IMR-90 (cell line): Measurements from ENCODE around the gene ACBD5. TPM values are rescaled to one million over a fixed set of nuclear protein-coding genes. Genes with fewer than 3 reads are reported as not detected.

ENCODE experiments used
- ATAC-seq: fragments of 200-7000 bp; cut with Tn5 transposase; 2 replicates; pipeline ENCODE4 v1.9.1; 2020; ENCODE audit warnings: low read depth, mild to moderate bottlenecking, moderate library complexity
- BruUV-seq: library from RNA; stranded (reverse); fragments of 400-500 nt; replicated peaks from 2 replicates; lab custom pipeline; 2021; lab: Mats Ljungman, UMichigan
- CTCF ChIA-PET: fragments of 300-600 bp; formaldehyde crosslinking; extraction: SDS; loops from one replicate; lab custom pipeline; 2021; ENCODE audit warnings: antibody characterized with exemption; lab: Yijun Ruan, JAX
- POLR2A ChIA-PET: fragments of 300-600 bp; sonication (Branson Sonifier 250); formaldehyde crosslinking; loops from one replicate; lab custom pipeline; 2022; ENCODE audit warnings: antibody characterized with exemption; ENCODE audit not compliant: unreplicated experiment; lab: Charles Lee
- DNase-seq: peaks from one replicate; pipeline ENCODE4 v3.0.0; 2013
- H2AFZ ChIP-seq: replicated peaks from 2 replicates; pipeline ENCODE3; 2013; ENCODE audit warnings: low read length, mild to moderate bottlenecking; ENCODE audit not compliant: poor library complexity
- H2AK5ac ChIP-seq: 2 replicates; pipeline ENCODE4 v1.6.1; 2013; ENCODE audit warnings: low read depth, low read length, inconsistent platforms
- H2AK9ac ChIP-seq: replicated peaks from 2 replicates; pipeline ENCODE3; 2013; ENCODE audit warnings: mild to moderate bottlenecking, low read depth, low read length, moderate library complexity; ENCODE audit not compliant: poor library complexity
- H2BK120ac ChIP-seq: 2 replicates; pipeline ENCODE4 v1.6.1; 2013; ENCODE audit warnings: low read depth, low read length, inconsistent platforms
- H2BK15ac ChIP-seq: 3 replicates; pipeline ENCODE4 v1.6.1; 2013; ENCODE audit warnings: low read depth, low read length, inconsistent platforms
- H2BK20ac ChIP-seq: 2 replicates; pipeline ENCODE4 v1.6.1; 2013; ENCODE audit warnings: low read depth, mild to moderate bottlenecking, inconsistent platforms, low read length, moderate library complexity
- H2BK5ac ChIP-seq: 2 replicates; pipeline ENCODE4 v1.6.1; 2013; ENCODE audit warnings: mild to moderate bottlenecking, low read depth, low read length, inconsistent platforms; ENCODE audit not compliant: poor library complexity, severe bottlenecking
- H3K14ac ChIP-seq: replicated peaks from 2 replicates; pipeline ENCODE4 v1.6.1; 2013; ENCODE audit warnings: low read depth, low read length, inconsistent platforms
- H3K18ac ChIP-seq: 2 replicates; pipeline ENCODE4 v1.6.1; 2013; ENCODE audit warnings: low read depth, low read length, control low read depth
- H3K23ac ChIP-seq: 2 replicates; pipeline ENCODE4 v1.6.1; 2013; ENCODE audit warnings: low read depth, low read length, inconsistent platforms
- H3K27ac ChIP-seq: 2 replicates; pipeline ENCODE4 v1.5.1; 2013; ENCODE audit warnings: mild to moderate bottlenecking, control low read depth, low read length; ENCODE audit not compliant: insufficient read depth
- H3K27me3 ChIP-seq: 2 replicates; pipeline ENCODE4 v1.6.1; 2013; ENCODE audit warnings: low read length; ENCODE audit not compliant: control insufficient read depth, insufficient read depth
- H3K36me3 ChIP-seq: 2 replicates; pipeline ENCODE4 v1.6.1; 2013; ENCODE audit warnings: low read length, mixed read lengths; ENCODE audit not compliant: control insufficient read depth, insufficient read depth
- H3K4ac ChIP-seq: 2 replicates; pipeline ENCODE4 v1.6.1; 2013; ENCODE audit warnings: low read depth, low read length, inconsistent platforms
- H3K4me1 ChIP-seq: 2 replicates; pipeline ENCODE4 v1.6.1; 2013; ENCODE audit warnings: low read length, mixed read lengths; ENCODE audit not compliant: control insufficient read depth, insufficient read depth
- H3K4me2 ChIP-seq: 2 replicates; pipeline ENCODE4 v1.6.1; 2013; ENCODE audit warnings: low read depth, mild to moderate bottlenecking, control low read depth, low read length, moderate library complexity
- H3K4me3 ChIP-seq: 2 replicates; pipeline ENCODE4 v1.5.1; 2013; ENCODE audit warnings: low read depth, mild to moderate bottlenecking, control low read depth, low read length, moderate library complexity; ENCODE audit not compliant: insufficient read depth
- H3K56ac ChIP-seq: 2 replicates; pipeline ENCODE4 v1.6.1; 2013; ENCODE audit warnings: low read length, inconsistent platforms; ENCODE audit not compliant: insufficient read depth; ENCODE audit errors: extremely low read depth
- H3K79me1 ChIP-seq, 2 experiments: 2 replicates each; pipeline ENCODE4 v1.6.1; 2013; ENCODE audit warnings: low read length in 2 of 2, inconsistent platforms in 1 of 2, low read depth in 1 of 2
- H3K9ac ChIP-seq: 2 replicates; pipeline ENCODE4 v1.6.1; 2013; ENCODE audit warnings: low read depth, low read length, control low read depth
- H3K9me1 ChIP-seq: 2 replicates; pipeline ENCODE4 v1.6.1; 2013; ENCODE audit warnings: low read length, inconsistent platforms; ENCODE audit not compliant: insufficient read depth
- H3K9me3 ChIP-seq: 2 replicates; pipeline ENCODE4 v1.6.1; 2013; ENCODE audit warnings: low read length; ENCODE audit not compliant: control insufficient read depth, insufficient read depth
- H4K20me1 ChIP-seq: 2 replicates; pipeline ENCODE4 v1.6.1; 2013; ENCODE audit warnings: low read length, inconsistent platforms; ENCODE audit not compliant: insufficient read depth
- H4K5ac ChIP-seq: 2 replicates; pipeline ENCODE4 v1.6.1; 2013; ENCODE audit warnings: mild to moderate bottlenecking, low read depth, low read length, control low read depth
- H4K8ac ChIP-seq, 2 experiments: 2 replicates each; pipeline ENCODE4 v1.6.1; 2013; ENCODE audit warnings: low read depth in 2 of 2, low read length in 2 of 2, control low read depth in 1 of 2, inconsistent platforms in 1 of 2
- H4K91ac ChIP-seq: 2 replicates; pipeline ENCODE4 v1.6.1; 2013; ENCODE audit warnings: low read depth, low read length, inconsistent platforms; ENCODE audit not compliant: insufficient read depth
- CEBPB ChIP-seq: IDR thresholded peaks from 2 replicates; pipeline ENCODE4 v1.6.1; 2012; ENCODE audit warnings: low read depth, low read length, improper control_type of control experiment
- RAD21 ChIP-seq: IDR thresholded peaks from 2 replicates; pipeline ENCODE4 v1.6.1; 2012; ENCODE audit warnings: low read length, improper control_type of control experiment
- WGBS, 2 experiments: methylation state at CpG; one replicate each; pipeline versions ENCODE4 v1.1.5 to v1.1.7; 2013; ENCODE audit warnings: missing lambda C conversion rate in 2 of 2; ENCODE audit not compliant: insufficient read length in 1 of 2; ENCODE audit errors: extremely low coverage in 2 of 2; 5-methylcytosine and 5-hydroxymethylcytosine counted together
- dilution Hi-C: fragments of 300-500 bp; cut with HindIII; formaldehyde crosslinking; loops from one replicate; pipeline ENCODE4 v1.14.3; 2018; ENCODE audit warnings: low sequenced_read_pairs; ENCODE audit not compliant: unreplicated experiment
- in situ Hi-C: fragments of 300-500 bp; cut with MboI; formaldehyde crosslinking; loops from 3 replicates; pipeline ENCODE4 v1.14.3; 2019; ENCODE audit warnings: low sequenced_read_pairs, inconsistent platforms, mixed read lengths
- intact Hi-C: fragments of 100-400 bp; cut with micrococcal nuclease; formaldehyde crosslinking; loops from 2 replicates; pipeline ENCODE4 v1.10.0; 2022
- polyA plus RNA-seq, 3 experiments: library from polyadenylated mRNA; depleted of rRNA; stranded (reverse); fragments of >200 nt; gene quantifications; 2 replicates each; pipeline ENCODE4 v1.2.3, GENCODE V29; 2012; ENCODE audit warnings: low replicate concordance in 1 of 3
- total RNA-seq: library from RNA; depleted of rRNA; stranded (reverse); fragments of >200 nt; gene quantifications from 2 replicates; pipeline ENCODE4 v1.2.3, GENCODE V29; 2012

ACBD5 gene
- total and polyA plus RNA-seq, 2 of the 4 experiments (the other 2 are of a cell fraction) = 7.7 to 11.7 TPM

- intact Hi-C loops = loop anchor here (5.0 kb wide), 1 partner anchor 50 kb away; the partner anchor contains the start of gene MASTL
- WGBS, 2 experiments = no CpG with 5 or more reads among the region's 2 CpGs
Measured at GRCh38 chr10:27207350-27207749, 33.2 kb downstream of the ACBD5 start.

More at GRCh38 chr10:27207350-27207749, 33.2 kb downstream of the ACBD5 start:
- no peaks in the 10 kb centered on the region for H3K27me3 ChIP-seq
- in situ Hi-C loops (no loop called here), dilution Hi-C loops (no loop called here)
- no peak overlapping the region for H3K56ac ChIP-seq
- H3K9me3 ChIP-seq = no peaks in the 10 kb centered on the region
- H3K23ac ChIP-seq = no peak overlapping the region
- no peak overlapping the region for H3K4ac ChIP-seq
- H2BK20ac ChIP-seq = no peak overlapping the region
- peak; percentile 72 for ATAC-seq
- H2AFZ ChIP-seq = no peak overlapping the region
- peak; percentile 72 for DNase-seq
- H2BK5ac ChIP-seq = no peak overlapping the region
- BruUV-seq = no TSS peak
- peaks cover 31% of the 10 kb centered on the region for H3K36me3 ChIP-seq
- H4K8ac ChIP-seq = no peak overlapping the region
- no peak overlapping the region for H3K14ac ChIP-seq
- H4K20me1 ChIP-seq = no peaks in the 10 kb centered on the region
- H2BK15ac ChIP-seq = no peak overlapping the region
- H3K79me1 ChIP-seq = 0 out of 4 replicates have a peak, but pooled peaks cover 0 to 3% of the 10 kb centered on the region in 2 experiments
- ChIA-PET POLR2A (no interaction called here), CTCF (interaction anchor here (0.7 kb wide), 1 partner anchor 701 kb away, joined by 6 read pairs; no protein-coding TSS in a partner anchor)
- no peak overlapping the region for H4K5ac ChIP-seq
- 0 out of 2 replicates have a peak, but pooled peaks cover 2% of the 10 kb centered on the region for H3K4me1 ChIP-seq
- TF ChIP-seq CEBPB (peak; percentile 29; the same call in 1 of the 2 replicates), RAD21 (no peak)
- 0 out of 2 replicates have a peak, but pooled peaks cover 2% of the 10 kb centered on the region for H3K9me1 ChIP-seq
- no peak overlapping the region for H2AK9ac ChIP-seq
- H3K18ac ChIP-seq = no peak overlapping the region
- no peak overlapping the region for H2BK120ac ChIP-seq
- no peak overlapping the region for H3K4me2 ChIP-seq
- no peak overlapping the region for H3K27ac ChIP-seq
- H3K4me3 ChIP-seq = no peak overlapping the region
- H2AK5ac ChIP-seq = no peak overlapping the region
- H4K91ac ChIP-seq = no peak overlapping the region
- H3K9ac ChIP-seq = no peak overlapping the region
